K562 (cell line): ENCODE data around the gene PRR15L. TPM values are rescaled to one million over a fixed set of nuclear protein-coding genes. Genes with fewer than 3 reads are reported as not detected.

Source experiments
- RREB1 ChIP-seq: fragments of 250-450 bp; sonication (Bioruptor Pico); IDR thresholded peaks from 2 replicates; pipeline ENCODE4 v1.4.0; 2020
- ZNF639 ChIP-seq, 2 experiments: fragments of 200-800 bp in 1 of 2; sonication (Bioruptor generic) in 1 of 2; sonication (generic) in 1 of 2; formaldehyde crosslinking in 1 of 2; IDR thresholded peaks in 1 of 2; conservative IDR thresholded peaks in 1 of 2; 2 replicates each; pipeline versions ENCODE4 v1.5.0 to v1.6.1; 2016 to 2020; ENCODE audit warnings: missing compliant biosample characterization in 1 of 2, missing genetic modification characterization in 1 of 2, missing genetic modification reagents in 1 of 2
- polyA plus RNA-seq, 8 experiments: library from polyadenylated mRNA; depleted of rRNA in 4 of 8; stranded (reverse) in 5 of 8; unstranded in 3 of 8; fragments of >200 nt; fragmentation: Nextera tagmentation in 2 of 8; fragmentation: Illumina TruSeq in 1 of 8; extraction: Ambion mirVana in 2 of 8; extraction: Trizol in 1 of 8; gene quantifications; 2 replicates each; pipeline versions ENCODE4 v1.2.1 to v1.2.3, GENCODE V29; 2011 to 2014; ENCODE audit warnings: inconsistent platforms in 1 of 8, missing spikeins in 1 of 8
- total RNA-seq, 7 experiments: library from RNA; depleted of rRNA in 6 of 7; stranded (reverse); fragments of >200 nt in 6 of 7; fragmentation: Illumina TruSeq in 2 of 7; extraction: Trizol in 2 of 7; gene quantifications; 2 replicates each; pipeline versions ENCODE4 v1.2.1 to v1.2.3, GENCODE V29; 2011 to 2021; ENCODE audit warnings: low replicate concordance in 1 of 7

Gene PRR15L
- total and polyA plus RNA-seq, 9 of the 15 experiments (the other 6 are each of a cell fraction or from before 2014, with no cell fraction given) = 0.03 TPM; not detected in 8

- TF ChIP-seq RREB1 (no peak), ZNF639 (CRISPR knock-in tag; conservative IDR thresholded peaks at IDR 0.05 in 1 of 2, IDR thresholded peaks at IDR 0.05 in 1 of 2) (no peak)
Measured at GRCh38 chr17:47993964-47994363, 36.3 kb upstream of the PRR15L start (continued).
